SIG-M5 (cell line): ENCODE measurements around the gene RBM19.

Experiments used
- DNase-seq: peaks from one replicate; lab custom pipeline; 2025; lab: John Stamatoyannopoulos, UW

Gene RBM19

GRCh38 chr12:113777751-113778150 is 188.4 kb downstream of the RBM19 start:
- no peak for DNase-seq

DNA sequence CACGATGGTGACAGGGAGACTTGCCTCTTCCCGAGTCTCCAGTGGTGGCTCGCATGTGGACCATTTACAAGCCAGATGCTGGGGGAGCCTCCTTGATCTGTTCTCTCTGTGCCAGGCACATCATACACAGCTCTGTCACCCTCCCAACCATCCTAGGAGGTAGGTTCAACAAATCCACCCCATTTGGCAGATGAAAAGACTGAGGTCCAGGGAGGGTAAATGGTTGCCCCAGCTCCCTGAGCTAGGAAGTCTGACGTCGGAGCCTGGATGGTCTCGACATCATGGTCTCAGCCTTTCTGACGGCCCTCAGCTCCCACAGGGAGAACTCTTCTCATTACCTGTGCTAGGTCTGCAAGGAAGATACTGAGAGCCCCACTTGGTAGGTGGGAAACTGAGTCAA is 189.6 kb downstream of the RBM19 start:
- DNase-seq, result no peak

DNA sequence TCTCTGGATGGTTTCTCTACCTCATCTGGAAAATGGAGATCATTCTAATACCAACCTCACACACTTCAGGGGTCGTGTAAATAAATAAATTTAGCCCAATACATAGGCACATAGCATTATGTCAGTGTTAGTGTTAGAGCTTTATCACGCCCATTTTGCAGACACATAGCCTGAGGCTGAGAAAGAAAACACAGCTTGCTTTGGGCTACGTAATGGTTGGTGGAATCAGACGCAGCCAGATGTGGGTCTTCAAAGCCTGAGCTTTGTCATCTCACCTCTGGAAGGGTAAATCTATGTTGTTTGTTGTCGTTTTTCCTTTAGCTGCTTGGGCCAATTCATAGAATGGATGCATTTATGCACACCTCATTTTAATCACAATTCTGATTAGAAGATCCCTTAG is 191.6 kb downstream of the RBM19 start:
- DNase-seq, result no peak

DNA sequence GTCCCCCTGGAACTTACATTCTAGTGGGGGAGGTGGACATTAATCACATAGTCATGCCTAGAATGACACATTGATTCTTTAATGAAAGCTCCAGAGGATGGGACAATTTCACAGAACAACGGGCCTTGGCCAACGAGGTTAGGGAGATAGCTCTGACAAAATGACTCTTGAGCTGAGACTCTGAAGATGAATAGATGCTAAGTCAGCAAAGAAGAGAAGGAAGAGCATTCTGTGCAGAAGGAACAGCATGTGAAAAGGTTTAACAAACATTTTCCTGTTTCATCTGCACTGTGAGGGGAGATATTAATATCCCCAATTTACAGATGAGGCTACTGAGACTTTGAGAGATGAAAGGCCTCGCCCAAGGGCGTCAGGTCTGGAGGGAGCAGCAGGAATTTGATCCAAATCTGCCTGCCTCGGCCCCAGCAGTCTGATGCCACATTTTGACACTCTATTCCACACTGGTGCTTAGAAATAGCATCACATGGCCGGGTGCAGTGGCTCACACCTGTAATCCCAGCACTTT is 193.6 kb downstream of the RBM19 start:
- no peak for DNase-seq

- DNase-seq, result no peak
Measured at GRCh38 chr12:113770389-113770865, 195.7 kb downstream of the RBM19 start.

GRCh38 chr12:113769305-113769704 is 196.8 kb downstream of the RBM19 start:
- no peak for DNase-seq

DNA sequence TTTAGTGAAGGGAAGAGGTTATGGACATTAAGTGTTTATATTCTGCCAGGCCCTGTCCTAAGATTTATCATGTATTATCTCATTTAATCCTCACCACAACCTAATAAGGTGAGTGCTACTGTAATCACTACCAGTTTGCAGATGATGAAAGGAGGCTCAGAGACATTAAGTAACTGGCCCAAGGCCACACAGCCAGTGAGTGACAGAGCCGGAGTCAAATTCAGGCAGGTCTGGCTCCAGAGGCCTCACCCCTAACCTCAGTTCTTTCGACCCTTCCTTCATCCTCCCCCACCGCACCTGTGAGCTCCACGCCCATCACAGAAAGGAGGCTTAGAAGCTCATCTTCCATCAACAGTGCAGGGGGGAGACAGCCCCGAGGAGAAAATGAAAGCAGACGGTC is 197.3 kb downstream of the RBM19 start:
- DNase-seq, result no peak

DNA sequence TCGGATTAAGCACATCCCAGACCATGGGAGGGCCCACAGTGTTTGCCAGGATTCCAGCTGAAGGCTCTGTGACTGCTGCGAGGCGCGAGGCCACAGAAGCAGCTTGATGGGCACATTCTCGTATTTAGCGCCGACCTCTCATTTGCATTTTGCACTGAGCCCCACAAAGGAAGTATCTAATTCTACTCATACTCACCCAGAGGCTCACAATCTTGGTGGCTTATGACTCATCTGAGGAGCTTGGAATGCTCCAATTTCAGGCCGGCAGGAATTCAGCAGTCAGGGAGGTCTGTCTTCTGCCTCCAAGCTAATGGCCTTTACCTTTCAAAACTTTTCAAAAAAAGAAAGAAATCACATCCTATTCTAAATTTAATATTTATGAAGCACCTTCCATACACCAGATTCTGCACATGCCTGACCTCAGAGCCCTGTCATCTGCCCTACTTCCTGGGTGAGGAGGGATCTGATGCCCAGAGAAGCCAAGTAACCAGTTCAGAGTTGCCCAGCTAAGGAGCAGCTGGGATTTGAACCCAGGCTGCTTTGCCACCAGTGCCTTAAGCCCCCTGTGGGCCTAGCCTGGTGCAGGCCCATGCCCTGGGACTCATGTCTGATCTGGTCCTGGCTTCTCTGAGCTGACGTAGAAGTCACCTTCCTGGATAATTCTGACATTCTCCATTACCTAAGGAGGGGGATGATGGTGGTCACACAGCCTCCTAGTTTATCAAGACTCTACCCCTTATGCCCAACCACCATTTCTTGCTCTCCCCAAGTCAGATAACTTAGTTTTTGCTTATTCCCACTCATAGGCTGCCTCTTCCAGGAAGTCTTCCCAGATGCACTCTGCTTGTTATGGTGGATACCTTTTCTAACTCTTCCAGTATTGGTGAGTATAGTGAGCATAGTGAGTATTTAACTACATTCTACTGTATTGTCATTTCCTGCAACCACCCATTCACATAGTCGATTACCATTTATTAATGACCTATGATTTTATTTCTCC is 198.9 kb downstream of the RBM19 start:
- no peak for DNase-seq
